NOMO-1 treated with DMSO at 0.1 percent for 48 hours (cell line): Measurements from ENCODE around the gene ADAM29.
"Not testable (repeated sequence)": the region's sequence is repeated elsewhere in the genome, so short reads cannot be mapped to it uniquely, and the experiment has no call there.

Experiments
- DNase-seq: peaks from one replicate; lab custom pipeline; 2025; ENCODE audit not compliant: unreplicated experiment; lab: John Stamatoyannopoulos, UW

ADAM29 gene

GRCh38 chr4:174918058-174918457 is at the start of gene ADAM29:
Gene ADAM29, plus strand, starts transcription at chr4:174918358. Its CDS starts 57,168 bp downstream, at chr4:174975526.
- DNase-seq, result no peak

- DNase-seq, result no peak
Observed at GRCh38 chr4:174869339-174869738, 48.8 kb upstream of the ADAM29 start.

- DNase-seq, result no peak
Observed at GRCh38 chr4:174870311-174870710, 47.8 kb upstream of the ADAM29 start.

GRCh38 chr4:174871407-174871806 is 46.8 kb upstream of the ADAM29 start:
- no peak for DNase-seq

GRCh38 chr4:174873146-174873545 is 45.0 kb upstream of the ADAM29 start:
- not testable (repeated sequence) for DNase-seq

- DNase-seq, result peak; percentile 8
Observed at GRCh38 chr4:174873931-174874330, 44.2 kb upstream of the ADAM29 start.

GRCh38 chr4:174874898-174875297 is 43.3 kb upstream of the ADAM29 start:
- DNase-seq, result no peak

- no peak for DNase-seq
Observed at GRCh38 chr4:174880001-174880400, 38.2 kb upstream of the ADAM29 start.

GRCh38 chr4:174882317-174882992 is 35.7 kb upstream of the ADAM29 start:
- DNase-seq, result no peak

GRCh38 chr4:174907508-174907907 is 10.7 kb upstream of the ADAM29 start:
- DNase-seq, result no peak

- no peak for DNase-seq
Observed at GRCh38 chr4:174910271-174910670, 7.9 kb upstream of the ADAM29 start.

- DNase-seq, result no peak
Observed at GRCh38 chr4:174912919-174913543, 5.1 kb upstream of the ADAM29 start.

- DNase-seq, result peak; percentile 14
Observed at GRCh38 chr4:174919886-174920423, 1.8 kb downstream of the ADAM29 start.

GRCh38 chr4:174926958-174927357 is 8.8 kb downstream of the ADAM29 start:
- DNase-seq, result no peak

GRCh38 chr4:174928174-174928573 is 10.0 kb downstream of the ADAM29 start:
- DNase-seq, result no peak

- no peak for DNase-seq
Observed at GRCh38 chr4:174928575-174929253, 10.6 kb downstream of the ADAM29 start.

GRCh38 chr4:174929346-174929745 is 11.2 kb downstream of the ADAM29 start:
- DNase-seq, result no peak

- DNase-seq, result no peak
Observed at GRCh38 chr4:174930895-174931294, 12.7 kb downstream of the ADAM29 start.

- no peak for DNase-seq
Observed at GRCh38 chr4:174933083-174933482, 14.9 kb downstream of the ADAM29 start.

- DNase-seq, result no peak
Observed at GRCh38 chr4:174934360-174934759, 16.2 kb downstream of the ADAM29 start.

GRCh38 chr4:174935607-174936006 is 17.4 kb downstream of the ADAM29 start:
- no peak for DNase-seq

GRCh38 chr4:174940002-174940401 is 21.8 kb downstream of the ADAM29 start:
- DNase-seq, result no peak
